ENCODE data around the gene MRGPRG.
A peak's percentile ranks its signal among the peaks of the same experiment; 100 is the strongest.
"Not testable (repeated sequence)": the region's sequence is repeated elsewhere in the genome, so short reads cannot be mapped to it uniquely, and the experiment has no call there.

The MRGPRG gene

GRCh38 chr11:3170756-3171650 lies 47.6 kb downstream of the MRGPRG start:
- H2AFZ ChIP-seq (ENCODE audit: low read length) = no peak overlapping the region
- peaks cover 10% of the 10 kb centered on the region for H3K4me1 ChIP-seq (ENCODE audit: insufficient read depth, low read length, poor library complexity, severe bottlenecking)
- no peaks in the 10 kb centered on the region for H3F3A ChIP-seq (ENCODE audit: low read depth)
- no peak for TF ChIP-seq CTCF (conservative IDR thresholded peaks at IDR 0.05; ENCODE audit: low read length)
- TF ChIP-seq EZH2phosphoT487 (IDR thresholded peaks at IDR 0.05; ENCODE audit: borderline replicate concordance) = no peak
- no peaks in the 10 kb centered on the region for H3K27me3 ChIP-seq (ENCODE audit: insufficient read depth, low read length, poor library complexity, severe bottlenecking)
- H3K9me3 ChIP-seq (ENCODE audit: insufficient read depth, low read depth, low read length) = no peaks in the 10 kb centered on the region
- no peaks in the 10 kb centered on the region for H3K36me3 ChIP-seq (ENCODE audit: insufficient read depth, low read length)
- H3K79me2 ChIP-seq (ENCODE audit: insufficient read depth, low read length) = no peaks in the 10 kb centered on the region
- H3K4me3 ChIP-seq (ENCODE audit: low read length, poor library complexity, severe bottlenecking) = no peak overlapping the region
- no peak overlapping the region for H3K4me2 ChIP-seq (ENCODE audit: low read depth, low read length, poor library complexity, severe bottlenecking)
- H3K9ac ChIP-seq (ENCODE audit: low read depth, low read length, poor library complexity, severe bottlenecking) = no peak overlapping the region
- H3K9me2 ChIP-seq (replicated peaks; ENCODE audit: low read depth, low read length) = no peaks in the 10 kb centered on the region
- no peaks in the 10 kb centered on the region for H4K20me1 ChIP-seq (ENCODE audit: insufficient read depth, low read length, poor library complexity, severe bottlenecking)

- no peak overlapping the region for H3K9ac ChIP-seq (ENCODE audit: low read depth, low read length, poor library complexity, severe bottlenecking)
- no peaks in the 10 kb centered on the region for H3K36me3 ChIP-seq (ENCODE audit: insufficient read depth, low read length)
- H3K79me2 ChIP-seq (ENCODE audit: insufficient read depth, low read length) = no peaks in the 10 kb centered on the region
- H3K9me3 ChIP-seq (ENCODE audit: insufficient read depth, low read depth, low read length) = no peaks in the 10 kb centered on the region
- H4K20me1 ChIP-seq (ENCODE audit: insufficient read depth, low read length, poor library complexity, severe bottlenecking) = no peaks in the 10 kb centered on the region
- H2AFZ ChIP-seq (ENCODE audit: low read length) = no peak overlapping the region
- no peak overlapping the region for H3K4me2 ChIP-seq (ENCODE audit: low read depth, low read length, poor library complexity, severe bottlenecking)
- TF ChIP-seq EZH2phosphoT487 (IDR thresholded peaks at IDR 0.05; ENCODE audit: borderline replicate concordance) = no peak
- TF ChIP-seq CTCF (conservative IDR thresholded peaks at IDR 0.05; ENCODE audit: low read length) = no peak
- H3K4me1 ChIP-seq (ENCODE audit: insufficient read depth, low read length, poor library complexity, severe bottlenecking) = peaks cover 17% of the 10 kb centered on the region
- no peaks in the 10 kb centered on the region for H3F3A ChIP-seq (ENCODE audit: low read depth)
- H3K27me3 ChIP-seq (ENCODE audit: insufficient read depth, low read length, poor library complexity, severe bottlenecking) = no peaks in the 10 kb centered on the region
- H3K4me3 ChIP-seq (ENCODE audit: low read length, poor library complexity, severe bottlenecking) = no peak overlapping the region
- H3K9me2 ChIP-seq (replicated peaks; ENCODE audit: low read depth, low read length) = no peaks in the 10 kb centered on the region
Observed at GRCh38 chr11:3170044-3170755, 48.4 kb downstream of the MRGPRG start.

- Histone ChIP-seq H3K9me3 (ENCODE audit: insufficient read depth, low read depth, low read length) (no peaks in the 10 kb centered on the region), H3K4me3 (ENCODE audit: low read length, poor library complexity, severe bottlenecking) (no peak overlapping the region), H3K79me2 (ENCODE audit: insufficient read depth, low read length) (peaks cover 4% of the 10 kb centered on the region), H3K36me3 (ENCODE audit: insufficient read depth, low read length) (no peaks in the 10 kb centered on the region), H4K20me1 (ENCODE audit: insufficient read depth, low read length, poor library complexity, severe bottlenecking) (no peaks in the 10 kb centered on the region), H3K9me2 (replicated peaks; ENCODE audit: low read depth, low read length) (no peaks in the 10 kb centered on the region), H3K27me3 (ENCODE audit: insufficient read depth, low read length, poor library complexity, severe bottlenecking) (no peaks in the 10 kb centered on the region), H3F3A (ENCODE audit: low read depth) (no peaks in the 10 kb centered on the region), H3K4me2 (ENCODE audit: low read depth, low read length, poor library complexity, severe bottlenecking) (peak overlapping the region; percentile 22), H2AFZ (ENCODE audit: low read length) (peak overlapping the region; percentile 72), H3K9ac (ENCODE audit: low read depth, low read length, poor library complexity, severe bottlenecking) (no peak overlapping the region), H3K4me1 (ENCODE audit: insufficient read depth, low read length, poor library complexity, severe bottlenecking) (peaks cover 17% of the 10 kb centered on the region)
- no peak for TF ChIP-seq CTCF (conservative IDR thresholded peaks at IDR 0.05; ENCODE audit: low read length)
- TF ChIP-seq EZH2phosphoT487 (IDR thresholded peaks at IDR 0.05; ENCODE audit: borderline replicate concordance) = no peak
Observed at GRCh38 chr11:3169255-3170043, 49.2 kb downstream of the MRGPRG start.

GRCh38 chr11:3168742-3169254 lies 49.8 kb downstream of the MRGPRG start:
- not testable (repeated sequence) for H3F3A ChIP-seq (ENCODE audit: low read depth); H3K27me3 ChIP-seq (ENCODE audit: insufficient read depth, low read length, poor library complexity, severe bottlenecking); H3K9me2 ChIP-seq (replicated peaks; ENCODE audit: low read depth, low read length); H3K9me3 ChIP-seq (ENCODE audit: insufficient read depth, low read depth, low read length); H4K20me1 ChIP-seq (ENCODE audit: insufficient read depth, low read length, poor library complexity, severe bottlenecking); H3K36me3 ChIP-seq (ENCODE audit: insufficient read depth, low read length); H3K9ac ChIP-seq (ENCODE audit: low read depth, low read length, poor library complexity, severe bottlenecking); H3K4me3 ChIP-seq (ENCODE audit: low read length, poor library complexity, severe bottlenecking)
- peaks cover 11% of the 10 kb centered on the region for H3K79me2 ChIP-seq (ENCODE audit: insufficient read depth, low read length)
- peak overlapping the region; percentile 72 for H2AFZ ChIP-seq (ENCODE audit: low read length)
- H3K4me1 ChIP-seq (ENCODE audit: insufficient read depth, low read length, poor library complexity, severe bottlenecking) = peaks cover 17% of the 10 kb centered on the region
- peak overlapping the region; percentile 22 for H3K4me2 ChIP-seq (ENCODE audit: low read depth, low read length, poor library complexity, severe bottlenecking)

Measured in Loucy (cell line).